A673 (cell line): ENCODE data around the gene SYCE1. TPM values are rescaled to one million over a fixed set of nuclear protein-coding genes. Genes with fewer than 3 reads are reported as not detected.
A peak's percentile ranks its signal among the peaks of the same experiment; 100 is the strongest.

Source experiments
- BruUV-seq: library from RNA; stranded (reverse); fragments of 400-500 nt; replicated peaks from 2 replicates; lab custom pipeline; 2021; lab: Mats Ljungman, UMichigan
- CTCF ChIA-PET: fragments of 300-600 bp; sonication (Branson Sonifier 250); formaldehyde crosslinking; loops from one replicate; lab custom pipeline; 2022; ENCODE audit warnings: antibody characterized with exemption; lab: Charles Lee
- POLR2A ChIA-PET: fragments of 300-600 bp; sonication (Branson Sonifier 250); formaldehyde crosslinking; loops from one replicate; lab custom pipeline; 2022; ENCODE audit warnings: antibody characterized with exemption; ENCODE audit not compliant: low non-redundant PET; lab: Charles Lee
- DNase-seq: peaks from one replicate; pipeline ENCODE4 v3.0.0-alpha.2; 2015; ENCODE audit warnings: low spot score
- H3K27ac ChIP-seq: fragments of 200-600 bp; sonication (generic); 2 replicates; pipeline ENCODE4 v1.5.1; 2016; ENCODE audit warnings: mixed run types, low read depth, mild to moderate bottlenecking, mixed read lengths, antibody characterized with exemption, low read length; ENCODE audit not compliant: poor library complexity, severe bottlenecking
- H3K27me3 ChIP-seq: fragments of 200-600 bp; sonication (generic); replicated peaks from 2 replicates; pipeline ENCODE4 v1.6.1; 2017; ENCODE audit warnings: mixed run types, low read depth, mild to moderate bottlenecking, mixed read lengths, antibody characterized with exemption, low read length; ENCODE audit not compliant: insufficient read depth, poor library complexity
- H3K36me3 ChIP-seq: fragments of 200-600 bp; sonication (generic); 2 replicates; pipeline ENCODE4 v1.6.1; 2016; ENCODE audit warnings: mixed run types, mild to moderate bottlenecking, mixed read lengths, antibody characterized with exemption, low read length; ENCODE audit not compliant: insufficient read depth, poor library complexity, severe bottlenecking
- H3K4me1 ChIP-seq: fragments of 200-600 bp; sonication (generic); 2 replicates; pipeline ENCODE4 v1.6.1; 2017; ENCODE audit warnings: mixed run types, mild to moderate bottlenecking, mixed read lengths, antibody characterized with exemption, low read length; ENCODE audit not compliant: insufficient read depth, poor library complexity, severe bottlenecking
- H3K4me3 ChIP-seq: fragments of 200-600 bp; sonication (generic); 2 replicates; pipeline ENCODE4 v1.5.1; 2016; ENCODE audit warnings: low read depth, mixed run types, mild to moderate bottlenecking, mixed read lengths, low read length; ENCODE audit not compliant: poor library complexity, severe bottlenecking
- H3K9me3 ChIP-seq: fragments of 200-600 bp; sonication (generic); 2 replicates; pipeline ENCODE4 v1.6.1; 2016; ENCODE audit warnings: mixed run types, low read depth, mild to moderate bottlenecking, mixed read lengths, antibody characterized with exemption, low read length; ENCODE audit not compliant: poor library complexity, severe bottlenecking
- EZH2 ChIP-seq: fragments of 200-600 bp; sonication (generic); IDR thresholded peaks from 2 replicates; pipeline ENCODE4 v1.6.1; 2017; ENCODE audit warnings: borderline replicate concordance, low read depth, mild to moderate bottlenecking, mixed read lengths, antibody characterized with exemption, low read length; ENCODE audit not compliant: poor library complexity, severe bottlenecking
- intact Hi-C: fragments of 100-400 bp; cut with micrococcal nuclease; formaldehyde crosslinking; loops from one replicate; pipeline ENCODE4 v1.10.0; 2022; ENCODE audit not compliant: unreplicated experiment
- total RNA-seq: library from RNA; stranded (reverse); gene quantifications from 2 replicates; pipeline ENCODE4 v1.2.3, GENCODE V29; 2021
- TF ChIP-seq, protein P1 (sequence below): fragments of 300-800, 200-600 bp; sonication (generic); conservative IDR thresholded peaks from 2 replicates; pipeline ENCODE4 v1.5.1; 2017; ENCODE audit warnings: low read depth, mild to moderate bottlenecking, antibody characterized with exemption, low read length, moderate library complexity, mixed read lengths

The SYCE1 gene
- total RNA-seq, 1 experiment from 2014 or later = not detected

DNA sequence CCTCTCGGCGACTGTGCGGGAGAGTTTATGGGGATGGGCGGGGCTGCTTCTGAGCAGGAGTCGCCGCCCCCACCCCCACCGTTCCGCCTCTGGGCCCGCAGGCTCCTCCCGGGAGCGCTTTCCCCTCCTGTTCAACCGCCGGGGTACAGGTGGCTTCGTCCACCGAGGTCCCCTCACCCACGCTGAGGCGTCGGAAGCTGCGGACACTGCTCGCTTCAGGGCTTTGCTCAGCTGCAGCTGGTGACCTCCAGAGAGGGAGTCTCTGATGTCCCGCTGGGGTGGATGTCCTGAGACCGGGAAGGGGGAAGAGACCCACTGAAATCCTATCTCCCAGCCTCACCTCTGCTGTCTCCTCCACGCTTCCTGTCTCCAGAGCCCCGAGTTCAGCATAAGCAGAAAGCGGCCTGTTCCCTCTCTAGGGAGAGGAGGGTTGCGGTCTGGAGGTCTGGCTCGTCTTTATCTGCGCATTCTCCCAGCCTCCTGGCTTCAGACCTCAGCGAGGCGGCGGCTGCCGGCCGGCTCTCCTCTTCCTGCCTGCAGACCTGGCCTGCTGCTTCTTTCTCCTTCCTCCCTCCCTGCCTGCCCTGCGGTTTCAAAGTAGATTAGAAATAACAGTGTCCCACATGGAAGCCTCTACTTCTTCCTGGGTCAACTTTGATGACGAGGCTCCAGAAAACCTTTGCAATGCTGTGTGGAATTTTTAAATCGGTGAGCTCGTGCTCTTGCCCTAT, 36.4 kb downstream of the SYCE1 start:
- POLR2A ChIA-PET = no interaction called here

DNA sequence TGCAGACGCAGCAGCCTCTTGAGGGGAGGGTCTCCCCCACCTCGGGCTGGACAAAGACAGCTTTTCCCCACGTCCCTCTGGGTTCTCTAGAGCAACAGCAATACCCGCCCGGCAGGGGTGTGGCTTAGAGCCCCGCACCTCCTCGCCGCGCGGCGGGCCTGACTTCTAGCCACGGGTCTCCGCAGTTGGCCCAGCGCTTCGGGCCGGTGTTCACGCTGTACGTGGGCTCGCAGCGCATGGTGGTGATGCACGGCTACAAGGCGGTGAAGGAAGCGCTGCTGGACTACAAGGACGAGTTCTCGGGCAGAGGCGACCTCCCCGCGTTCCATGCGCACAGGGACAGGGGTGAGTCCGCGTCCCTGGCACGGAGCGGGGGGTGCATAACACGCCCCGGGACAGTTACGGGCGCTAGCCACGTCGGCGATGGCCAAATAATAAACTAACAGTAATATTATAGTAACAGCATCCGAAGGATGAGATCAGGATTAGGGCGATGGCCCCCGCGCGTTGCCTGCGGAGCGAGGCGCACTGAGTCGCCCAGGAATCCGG, 37.0 kb downstream of the SYCE1 start:
- BruUV-seq = no TSS peak
- H3K27me3 ChIP-seq = peaks cover 93% of the 10 kb centered on the region
- H3K4me1 ChIP-seq = no peaks in the 10 kb centered on the region
- TF ChIP-seq EZH2 = no peak
- TF ChIP-seq, protein P1, sequence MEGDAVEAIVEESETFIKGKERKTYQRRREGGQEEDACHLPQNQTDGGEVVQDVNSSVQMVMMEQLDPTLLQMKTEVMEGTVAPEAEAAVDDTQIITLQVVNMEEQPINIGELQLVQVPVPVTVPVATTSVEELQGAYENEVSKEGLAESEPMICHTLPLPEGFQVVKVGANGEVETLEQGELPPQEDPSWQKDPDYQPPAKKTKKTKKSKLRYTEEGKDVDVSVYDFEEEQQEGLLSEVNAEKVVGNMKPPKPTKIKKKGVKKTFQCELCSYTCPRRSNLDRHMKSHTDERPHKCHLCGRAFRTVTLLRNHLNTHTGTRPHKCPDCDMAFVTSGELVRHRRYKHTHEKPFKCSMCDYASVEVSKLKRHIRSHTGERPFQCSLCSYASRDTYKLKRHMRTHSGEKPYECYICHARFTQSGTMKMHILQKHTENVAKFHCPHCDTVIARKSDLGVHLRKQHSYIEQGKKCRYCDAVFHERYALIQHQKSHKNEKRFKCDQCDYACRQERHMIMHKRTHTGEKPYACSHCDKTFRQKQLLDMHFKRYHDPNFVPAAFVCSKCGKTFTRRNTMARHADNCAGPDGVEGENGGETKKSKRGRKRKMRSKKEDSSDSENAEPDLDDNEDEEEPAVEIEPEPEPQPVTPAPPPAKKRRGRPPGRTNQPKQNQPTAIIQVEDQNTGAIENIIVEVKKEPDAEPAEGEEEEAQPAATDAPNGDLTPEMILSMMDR = no peak
- H3K36me3 ChIP-seq = no peaks in the 10 kb centered on the region
- ChIA-PET CTCF (no interaction called here), POLR2A (no interaction called here)
- H3K27ac ChIP-seq = no peak overlapping the region
- no peak for DNase-seq
- no peak overlapping the region for H3K4me3 ChIP-seq
- intact Hi-C loops = no loop called here
- peaks cover 4% of the 10 kb centered on the region for H3K9me3 ChIP-seq

More for the DNA sequence above, 36.4 kb downstream of the SYCE1 start:
- no peaks in the 10 kb centered on the region for H3K4me1 ChIP-seq
- no peaks in the 10 kb centered on the region for H3K9me3 ChIP-seq
- no peak overlapping the region for H3K4me3 ChIP-seq
- no TSS peak for BruUV-seq
- H3K27ac ChIP-seq = no peak overlapping the region
- intact Hi-C loops = no loop called here
- CTCF ChIA-PET = no interaction called here
- no peaks in the 10 kb centered on the region for H3K36me3 ChIP-seq
- TF ChIP-seq EZH2 = peak; percentile 88
- TF ChIP-seq, protein P1 = no peak
- peaks cover 87% of the 10 kb centered on the region for H3K27me3 ChIP-seq
- no peak for DNase-seq

DNA sequence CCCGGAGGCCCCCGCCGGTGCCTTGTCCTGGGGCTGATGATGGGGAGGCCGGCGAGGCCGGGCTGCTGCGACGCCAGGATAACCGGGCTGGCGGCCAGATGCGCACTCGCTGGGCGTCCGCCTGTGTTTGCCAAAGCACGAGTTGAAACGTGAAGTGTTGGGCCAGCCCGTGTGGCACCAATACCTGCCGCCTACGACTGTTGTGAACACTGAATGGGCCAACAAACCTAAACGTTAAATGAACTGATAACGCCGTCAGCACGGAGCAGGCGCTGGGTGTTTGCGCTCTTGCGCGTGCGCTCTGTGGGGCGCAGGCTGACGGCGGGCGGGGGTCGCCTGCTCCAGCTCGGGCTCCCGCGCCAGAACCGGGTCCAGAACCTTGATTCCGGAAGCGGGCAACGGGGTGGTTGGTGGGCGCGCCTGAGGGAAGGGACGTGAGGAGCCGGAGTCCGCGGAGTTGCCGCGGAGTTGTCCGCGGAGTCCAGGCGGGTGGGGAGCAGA, 37.6 kb downstream of the SYCE1 start:
- H3K27me3 ChIP-seq = peaks cover 96% of the 10 kb centered on the region
- H3K27ac ChIP-seq = no peak overlapping the region
- no peaks in the 10 kb centered on the region for H3K4me1 ChIP-seq
- H3K4me3 ChIP-seq = no peak overlapping the region
- TF ChIP-seq EZH2 = no peak
- TF ChIP-seq, protein P1 = no peak
- ChIA-PET POLR2A (no interaction called here), CTCF (no interaction called here)
- intact Hi-C loops = no loop called here
- H3K36me3 ChIP-seq = no peaks in the 10 kb centered on the region
- peaks cover 4% of the 10 kb centered on the region for H3K9me3 ChIP-seq
- no peak for DNase-seq
- no TSS peak for BruUV-seq
